Measurements from ENCODE around the gene RNF169.

DNA sequence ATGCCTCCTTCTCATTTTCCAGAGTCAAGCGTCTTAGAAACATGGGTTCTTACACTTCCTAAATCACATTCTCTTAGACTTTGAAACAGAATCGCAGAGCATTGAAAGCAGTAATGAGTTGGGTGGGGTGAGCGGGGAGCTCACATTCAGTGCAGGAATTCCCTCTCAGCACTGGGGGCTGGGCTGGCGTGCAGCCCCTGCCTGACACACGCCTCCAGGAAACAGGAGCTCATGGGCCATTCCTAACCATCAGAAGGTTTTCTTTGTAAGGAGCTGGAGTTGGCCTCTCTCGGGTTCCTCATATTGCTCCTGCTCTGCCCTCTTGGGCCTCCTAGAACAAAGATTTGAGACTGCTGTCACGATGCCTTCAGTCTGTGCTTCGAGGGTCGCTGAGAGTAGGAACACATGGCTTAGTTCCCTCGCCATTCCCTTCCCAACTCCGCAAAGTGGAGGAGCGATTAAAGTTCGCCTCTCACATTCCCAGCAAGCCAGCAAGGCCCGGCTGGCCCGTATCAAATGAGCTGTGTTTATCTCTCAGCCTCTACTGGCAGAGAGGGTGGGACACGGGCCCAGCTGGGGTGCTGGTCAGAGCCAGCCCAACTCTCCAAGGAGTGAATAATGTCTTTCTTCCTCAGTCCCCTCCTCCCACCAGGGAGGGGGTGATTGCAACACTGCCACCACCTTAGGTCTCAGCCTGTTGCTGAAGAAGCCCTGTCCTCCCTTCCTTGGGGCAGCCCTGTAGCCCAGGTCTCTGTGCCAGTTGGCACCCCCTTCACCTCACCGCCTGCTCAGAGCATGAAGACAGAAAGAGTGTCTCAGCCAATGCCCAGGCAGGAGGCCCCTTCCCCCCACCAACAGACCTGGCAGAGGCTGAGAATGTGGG is 27.8 kb upstream of the RNF169 start:
- TF ChIP-seq, protein P1, sequence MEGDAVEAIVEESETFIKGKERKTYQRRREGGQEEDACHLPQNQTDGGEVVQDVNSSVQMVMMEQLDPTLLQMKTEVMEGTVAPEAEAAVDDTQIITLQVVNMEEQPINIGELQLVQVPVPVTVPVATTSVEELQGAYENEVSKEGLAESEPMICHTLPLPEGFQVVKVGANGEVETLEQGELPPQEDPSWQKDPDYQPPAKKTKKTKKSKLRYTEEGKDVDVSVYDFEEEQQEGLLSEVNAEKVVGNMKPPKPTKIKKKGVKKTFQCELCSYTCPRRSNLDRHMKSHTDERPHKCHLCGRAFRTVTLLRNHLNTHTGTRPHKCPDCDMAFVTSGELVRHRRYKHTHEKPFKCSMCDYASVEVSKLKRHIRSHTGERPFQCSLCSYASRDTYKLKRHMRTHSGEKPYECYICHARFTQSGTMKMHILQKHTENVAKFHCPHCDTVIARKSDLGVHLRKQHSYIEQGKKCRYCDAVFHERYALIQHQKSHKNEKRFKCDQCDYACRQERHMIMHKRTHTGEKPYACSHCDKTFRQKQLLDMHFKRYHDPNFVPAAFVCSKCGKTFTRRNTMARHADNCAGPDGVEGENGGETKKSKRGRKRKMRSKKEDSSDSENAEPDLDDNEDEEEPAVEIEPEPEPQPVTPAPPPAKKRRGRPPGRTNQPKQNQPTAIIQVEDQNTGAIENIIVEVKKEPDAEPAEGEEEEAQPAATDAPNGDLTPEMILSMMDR (IDR thresholded peaks at IDR 0.05), result no peak
- TF ChIP-seq EZH2 (IDR thresholded peaks at IDR 0.05; ENCODE audit: borderline replicate concordance, insufficient read depth, low read depth, low read length, poor library complexity, severe bottlenecking), result no peak
